NK-92 (cell line): ENCODE data around the gene BFSP2.

Experiments used
- DNase-seq: peaks from one replicate; lab custom pipeline; 2025; ENCODE audit not compliant: unreplicated experiment; lab: John Stamatoyannopoulos, UW

BFSP2 gene, protein sequence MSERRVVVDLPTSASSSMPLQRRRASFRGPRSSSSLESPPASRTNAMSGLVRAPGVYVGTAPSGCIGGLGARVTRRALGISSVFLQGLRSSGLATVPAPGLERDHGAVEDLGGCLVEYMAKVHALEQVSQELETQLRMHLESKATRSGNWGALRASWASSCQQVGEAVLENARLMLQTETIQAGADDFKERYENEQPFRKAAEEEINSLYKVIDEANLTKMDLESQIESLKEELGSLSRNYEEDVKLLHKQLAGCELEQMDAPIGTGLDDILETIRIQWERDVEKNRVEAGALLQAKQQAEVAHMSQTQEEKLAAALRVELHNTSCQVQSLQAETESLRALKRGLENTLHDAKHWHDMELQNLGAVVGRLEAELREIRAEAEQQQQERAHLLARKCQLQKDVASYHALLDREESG

GRCh38 chr3:133400006-133400515 lies at the start of gene BFSP2:
BFSP2 (plus strand) TSS chr3:133400056; CDS start chr3:133400084, 28 bp downstream.
- DNase-seq = no peak

GRCh38 chr3:133354721-133355120 lies 45.1 kb upstream of the BFSP2 start:
- DNase-seq = no peak

DNA sequence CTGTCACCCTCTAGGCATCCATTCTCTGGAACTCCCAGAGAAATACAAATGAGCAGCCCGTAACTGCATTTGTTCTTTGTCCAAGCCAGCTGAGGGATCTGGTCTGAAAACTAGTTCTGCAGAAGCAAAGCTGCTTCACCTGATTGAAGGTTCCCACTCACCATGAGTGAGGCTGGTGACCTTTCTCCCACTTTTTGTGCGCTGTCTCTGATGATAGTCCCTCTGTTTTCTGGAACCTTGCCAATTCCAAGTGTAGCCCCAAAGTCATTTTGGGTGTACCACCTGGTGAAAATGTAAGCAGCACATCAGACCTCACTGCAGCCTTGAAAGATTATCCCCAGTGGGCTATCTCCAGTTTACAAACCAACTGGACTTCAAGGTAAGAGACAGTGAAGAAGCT lies 39.4 kb upstream of the BFSP2 start:
- no peak for DNase-seq

DNA sequence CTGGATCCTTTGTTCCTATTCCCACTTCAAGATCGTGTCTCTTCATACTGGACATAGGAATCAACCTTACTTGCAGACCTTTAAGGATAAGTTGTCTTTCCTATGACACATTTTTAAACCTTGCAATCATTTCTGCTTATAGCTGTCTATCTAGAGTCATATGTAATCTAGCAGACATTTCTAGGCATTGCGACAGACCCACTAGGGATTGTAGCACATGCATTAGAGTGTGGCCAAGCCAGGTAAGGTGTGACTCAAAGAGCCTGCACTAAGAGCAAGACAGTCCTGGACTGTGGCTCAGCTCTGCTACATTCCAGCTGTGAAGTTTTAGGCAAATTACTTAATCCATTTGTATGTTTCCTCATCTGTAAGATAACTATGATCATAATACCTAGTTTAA lies 38.8 kb upstream of the BFSP2 start:
- no peak for DNase-seq

GRCh38 chr3:133361435-133361834 lies 38.4 kb upstream of the BFSP2 start:
- DNase-seq = no peak

- DNase-seq = no peak
Measured at GRCh38 chr3:133362539-133362938, 37.3 kb upstream of the BFSP2 start.

DNA sequence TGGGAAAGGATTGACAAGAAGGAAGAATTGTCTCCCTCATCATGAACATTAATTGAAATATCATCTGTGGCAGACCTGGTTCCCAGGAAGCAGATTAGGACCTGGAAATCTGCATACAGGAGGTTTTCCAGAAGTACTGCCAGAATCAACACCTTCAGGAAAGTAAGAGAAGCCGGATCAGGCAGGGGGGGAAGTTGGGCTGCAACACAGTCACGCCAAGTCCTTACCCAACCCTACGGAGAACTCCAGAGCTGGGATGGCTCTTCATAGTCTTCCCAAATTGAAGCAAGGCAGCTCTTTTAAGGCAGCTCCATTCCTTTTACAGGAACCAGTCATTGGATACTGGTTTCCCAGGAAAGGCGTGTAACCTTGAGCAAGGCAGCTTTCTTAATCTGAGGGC lies 35.2 kb upstream of the BFSP2 start:
- DNase-seq = no peak

DNA sequence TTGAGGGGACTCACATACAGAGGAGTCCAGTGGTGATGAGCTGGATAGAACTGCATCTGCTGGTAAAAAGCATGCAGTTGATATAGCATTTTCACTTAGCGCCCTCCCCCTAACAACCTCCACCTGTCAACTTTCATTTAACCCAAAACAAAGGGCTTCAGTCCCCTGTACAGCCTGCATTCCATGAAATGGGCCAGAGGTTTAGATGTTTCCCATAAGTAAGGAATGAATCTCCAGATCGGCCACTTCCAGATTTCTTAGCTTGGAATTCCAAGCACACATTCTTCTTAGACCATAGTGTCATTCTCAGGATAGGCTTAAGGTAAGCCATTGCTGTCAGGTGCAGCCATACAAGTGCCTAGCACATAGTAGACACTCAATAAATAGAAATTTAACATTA lies 32.9 kb upstream of the BFSP2 start:
- DNase-seq = no peak

DNA sequence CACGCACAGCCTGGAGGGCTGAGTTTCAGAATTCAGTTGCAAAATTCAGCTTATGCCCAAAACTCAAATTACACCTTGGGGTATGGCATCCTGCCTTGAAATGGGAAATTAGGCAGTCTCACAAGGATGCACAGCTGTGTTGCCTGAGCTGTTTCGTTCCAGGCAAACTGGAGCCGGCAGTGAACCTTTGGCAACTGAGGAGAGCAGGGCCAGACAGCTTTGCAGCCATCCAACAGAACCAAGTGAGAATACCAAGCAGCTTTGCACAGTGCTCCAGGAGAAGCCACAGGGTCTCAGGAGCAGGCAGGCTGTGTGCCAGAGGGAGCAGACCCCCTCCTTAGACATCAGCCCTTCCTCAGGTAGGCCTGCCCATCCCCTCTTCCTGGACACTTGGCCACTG lies 32.5 kb upstream of the BFSP2 start:
- no peak for DNase-seq

DNA sequence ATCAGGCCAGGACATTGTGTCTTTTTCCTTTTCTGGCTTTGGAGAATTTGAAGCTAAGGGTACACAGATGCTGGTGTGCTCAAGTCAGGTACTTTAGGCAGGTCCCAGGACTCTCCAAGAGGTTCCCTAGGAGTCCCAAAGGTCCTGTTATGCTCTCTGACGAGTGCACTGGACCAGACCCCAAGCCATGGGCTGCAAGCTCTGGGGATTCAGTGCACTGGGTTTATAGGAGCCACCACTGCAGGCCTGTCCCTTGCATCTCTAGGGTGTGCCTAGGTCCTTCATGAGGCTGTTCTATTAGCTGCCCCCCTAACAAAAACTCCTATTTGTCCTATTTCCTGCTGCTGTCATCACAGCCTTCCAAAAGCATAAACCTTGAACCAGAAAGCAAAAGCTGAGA lies 31.9 kb upstream of the BFSP2 start:
- no peak for DNase-seq

GRCh38 chr3:133368371-133369067 lies 31.3 kb upstream of the BFSP2 start:
- DNase-seq = no peak

DNA sequence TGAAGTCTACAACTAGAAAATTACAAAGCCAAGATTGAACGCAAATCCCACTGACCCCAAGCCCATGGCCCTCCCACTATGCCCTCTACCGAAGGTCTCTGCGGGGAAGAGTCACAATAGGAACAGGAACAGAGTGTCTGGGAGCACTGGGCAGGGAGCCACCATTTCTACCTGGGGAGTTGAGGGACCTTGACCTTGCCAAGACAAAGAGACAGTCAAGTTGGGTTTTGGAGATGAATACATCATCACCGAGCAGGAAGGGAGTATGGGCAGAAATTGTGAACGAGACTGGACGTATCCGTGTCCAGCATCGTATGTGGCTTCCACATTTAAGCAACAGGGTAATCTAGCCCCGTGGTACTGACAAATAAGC lies 30.8 kb upstream of the BFSP2 start:
- DNase-seq = no peak

- DNase-seq = no peak
Measured at GRCh38 chr3:133371181-133371580, 28.7 kb upstream of the BFSP2 start.

GRCh38 chr3:133371676-133372075 lies 28.2 kb upstream of the BFSP2 start:
- DNase-seq = no peak

DNA sequence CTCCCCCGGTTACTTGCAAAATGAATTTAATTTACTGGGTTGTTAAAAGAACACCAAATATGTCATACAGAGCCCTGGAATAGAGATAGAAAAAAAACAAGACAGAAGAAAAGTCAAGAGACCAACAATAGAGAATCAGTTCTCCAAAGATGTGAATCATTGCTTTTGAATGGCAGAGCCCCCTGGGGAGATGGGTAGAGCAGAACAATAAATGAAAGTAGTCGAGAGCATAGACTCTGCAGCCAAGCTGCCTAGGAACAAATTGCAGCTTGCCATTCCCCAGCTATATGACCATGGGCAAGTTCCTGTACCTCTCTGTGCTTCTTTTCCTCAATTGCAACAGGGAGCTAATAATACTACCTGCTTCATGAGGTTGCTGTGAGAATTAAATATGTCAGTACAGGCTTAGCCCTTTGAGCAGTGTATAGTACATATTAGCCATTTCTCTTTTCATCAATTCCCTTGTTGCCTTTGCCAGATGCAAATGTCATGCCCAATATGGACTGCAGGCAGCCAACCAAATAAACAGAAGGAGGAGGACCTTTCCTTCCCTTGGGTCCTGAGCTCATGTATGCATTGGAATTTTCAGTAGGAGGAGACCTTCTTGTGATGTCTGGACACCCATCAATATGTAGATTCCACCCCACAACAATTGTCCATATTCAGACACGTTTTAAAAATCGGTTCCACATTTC lies 25.0 kb upstream of the BFSP2 start:
- DNase-seq = no peak

DNA sequence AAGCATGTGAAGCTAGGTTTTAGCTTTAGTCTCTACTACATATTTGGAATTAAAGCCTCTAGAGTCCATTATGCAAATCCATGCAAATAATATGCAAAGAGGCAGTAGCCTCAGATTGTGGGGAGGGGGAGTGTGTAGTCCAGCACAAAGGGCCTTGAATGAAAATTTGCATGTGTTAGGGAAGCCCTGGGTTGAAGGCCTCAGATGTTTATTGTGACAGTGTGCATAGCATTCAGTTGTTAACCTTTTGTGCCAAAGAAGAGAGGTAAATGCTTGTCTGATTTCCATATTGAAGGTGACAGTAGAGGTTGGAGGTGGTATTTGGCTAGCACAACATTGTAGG lies 24.5 kb upstream of the BFSP2 start:
- DNase-seq = no peak

DNA sequence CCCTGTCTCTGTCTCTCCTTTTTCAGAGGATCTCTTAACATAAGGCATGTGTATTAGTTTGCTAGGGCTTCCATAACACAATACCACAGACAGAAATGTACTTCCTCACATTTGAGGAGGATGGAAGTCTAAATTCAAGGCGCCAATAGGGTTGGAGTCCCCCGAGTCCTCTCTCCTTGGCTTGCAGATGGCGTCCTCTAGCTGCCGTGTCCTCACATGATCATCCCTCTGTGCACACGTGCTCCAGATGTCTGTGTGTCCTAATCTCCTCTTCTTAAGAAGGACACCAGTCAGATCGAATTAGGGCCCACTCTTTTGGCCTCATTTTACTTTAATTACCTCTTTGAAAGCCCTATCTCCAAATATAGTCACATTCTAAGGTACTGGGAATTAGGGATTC lies 23.0 kb upstream of the BFSP2 start:
- no peak for DNase-seq

DNA sequence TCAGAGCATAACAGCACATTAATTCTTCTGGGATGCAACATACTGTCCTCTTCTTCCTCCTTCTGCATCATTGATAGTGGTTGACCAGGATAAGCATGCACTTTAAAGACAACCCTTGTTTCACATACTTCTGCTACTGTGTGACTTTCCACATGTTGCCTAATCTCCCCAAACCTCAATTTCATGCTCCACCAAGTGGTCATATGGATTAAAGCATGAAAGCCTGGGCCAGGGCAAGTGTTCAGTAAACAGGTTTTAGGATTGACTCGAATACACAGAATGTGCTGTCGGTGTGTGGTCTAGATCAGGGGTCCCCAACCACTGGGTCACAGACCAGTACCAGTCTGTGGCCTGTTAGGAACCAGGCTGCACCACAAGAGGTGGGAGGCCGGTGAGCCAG lies 22.5 kb upstream of the BFSP2 start:
- no peak for DNase-seq

DNA sequence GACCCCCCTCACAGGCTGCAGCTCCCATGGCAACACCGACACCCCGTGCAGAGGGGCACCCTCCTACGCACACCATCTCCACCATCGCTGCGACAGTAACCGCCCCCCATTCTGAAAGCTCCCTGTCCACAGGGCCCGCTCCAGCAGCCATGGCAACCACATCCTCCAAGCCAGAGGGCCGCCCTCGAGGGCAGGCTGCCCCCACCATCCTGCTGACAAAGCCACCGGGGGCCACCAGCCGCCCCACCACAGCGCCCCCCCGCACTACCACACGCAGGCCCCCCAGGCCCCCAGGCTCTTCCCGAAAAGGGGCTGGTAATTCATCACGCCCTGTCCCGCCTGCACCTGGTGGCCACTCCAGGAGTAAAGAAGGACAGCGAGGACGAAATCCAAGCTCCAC lies 19.9 kb upstream of the BFSP2 start:
- no peak for DNase-seq

- DNase-seq = no peak
Measured at GRCh38 chr3:133380481-133381225, 19.2 kb upstream of the BFSP2 start.
